Lower lobe of right lung (tissue), 2 donors: ENCODE results near the gene LEO1. TPM values are rescaled to one million over a fixed set of nuclear protein-coding genes. Genes with fewer than 3 reads are reported as not detected.
"Not testable (repeated sequence)": the region's sequence is repeated elsewhere in the genome, so short reads cannot be mapped to it uniquely, and the experiment has no call there.

ENCODE experiments used
- ATAC-seq, 2 donors: fragments of 200-7000 bp; cut with Tn5 transposase; one replicate each; pipeline ENCODE4 v1.9.1; 2020 to 2022; ENCODE audit warnings: mild to moderate bottlenecking in 2 of 2, moderate library complexity in 2 of 2
- DNase-seq: peaks from one replicate; pipeline ENCODE4 v3.0.0-alpha.2; 2020
- H3K27ac ChIP-seq: fragments of 200-600 bp; one replicate; pipeline ENCODE4 v1.8.0; 2022
- H3K27me3 ChIP-seq: fragments of 200-600 bp; one replicate; pipeline ENCODE4 v1.8.0; 2022; ENCODE audit warnings: low read depth
- H3K36me3 ChIP-seq: fragments of 200-600 bp; one replicate; pipeline ENCODE4 v1.8.0; 2022; ENCODE audit warnings: mild to moderate bottlenecking
- H3K4me1 ChIP-seq: fragments of 200-600 bp; one replicate; pipeline ENCODE4 v1.8.0; 2022
- H3K4me3 ChIP-seq: fragments of 200-600 bp; one replicate; pipeline ENCODE4 v1.8.0; 2022; ENCODE audit warnings: mild to moderate bottlenecking
- H3K9me3 ChIP-seq: fragments of 200-600 bp; one replicate; pipeline ENCODE4 v1.8.0; 2022
- intact Hi-C: fragments of 100-400 bp; cut with DNase I; formaldehyde crosslinking; loops from one replicate; pipeline ENCODE4 v1.11.0; 2022
- total RNA-seq: library from RNA; stranded (reverse); fragmentation: NEBNext Ultra II Directional; extraction: Animal tissue kit (Norgen Biotek cat#: 25700); gene quantifications from one replicate; pipeline ENCODE4 v1.2.1, GENCODE V29; 2021
- TF ChIP-seq, protein P1 (sequence below): fragments of 200-600 bp; IDR thresholded peaks from one replicate; pipeline ENCODE4 v1.8.0; 2022; ENCODE audit warnings: antibody characterized with exemption, mild to moderate bottlenecking
- donor health status: DM: no; HTN: yes; CAD: no; lungs with severe emphysema.

The LEO1 gene
- total RNA-seq, 1 donor from 2014 or later = 12.6 TPM

DNA sequence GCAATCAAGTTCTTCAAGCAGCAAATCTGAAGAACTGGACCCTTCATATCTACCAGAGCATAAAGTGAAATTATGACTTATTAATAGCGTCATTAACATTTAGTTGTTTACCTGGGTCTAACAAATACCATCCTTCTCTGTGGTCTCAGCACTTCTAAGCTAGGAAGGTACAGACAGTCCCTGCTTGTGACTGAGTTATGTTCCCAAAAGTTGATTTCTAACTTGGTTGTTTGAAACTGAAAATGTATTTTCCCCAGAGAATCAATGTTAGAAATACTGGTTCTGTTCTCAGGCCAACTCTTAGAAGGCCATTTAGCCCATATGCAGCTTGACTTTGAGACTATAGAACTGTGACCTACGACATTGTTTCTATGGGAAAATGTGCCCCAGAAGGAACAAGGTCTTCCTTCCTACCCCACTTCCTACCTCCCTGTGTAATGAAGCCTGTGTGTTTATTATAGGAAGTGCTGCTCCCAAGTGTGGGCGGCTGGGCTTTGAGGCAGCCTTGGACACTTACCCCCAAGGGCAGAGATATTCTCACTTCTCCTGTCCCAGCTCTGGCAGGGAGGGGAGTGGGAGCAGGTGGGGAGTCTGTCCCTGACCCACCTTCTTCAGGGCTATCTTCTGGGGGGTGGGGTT lies 35.2 kb upstream of the LEO1 start:
- Histone ChIP-seq H3K4me3 (no peak overlapping the region), H3K9me3 (no peaks in the 10 kb centered on the region), H3K27me3 (no peaks in the 10 kb centered on the region), H3K4me1 (peaks cover 39% of the 10 kb centered on the region), H3K36me3 (no peaks in the 10 kb centered on the region), H3K27ac (no peak overlapping the region)
- DNase-seq = peak; percentile 62
- TF ChIP-seq, protein P1, sequence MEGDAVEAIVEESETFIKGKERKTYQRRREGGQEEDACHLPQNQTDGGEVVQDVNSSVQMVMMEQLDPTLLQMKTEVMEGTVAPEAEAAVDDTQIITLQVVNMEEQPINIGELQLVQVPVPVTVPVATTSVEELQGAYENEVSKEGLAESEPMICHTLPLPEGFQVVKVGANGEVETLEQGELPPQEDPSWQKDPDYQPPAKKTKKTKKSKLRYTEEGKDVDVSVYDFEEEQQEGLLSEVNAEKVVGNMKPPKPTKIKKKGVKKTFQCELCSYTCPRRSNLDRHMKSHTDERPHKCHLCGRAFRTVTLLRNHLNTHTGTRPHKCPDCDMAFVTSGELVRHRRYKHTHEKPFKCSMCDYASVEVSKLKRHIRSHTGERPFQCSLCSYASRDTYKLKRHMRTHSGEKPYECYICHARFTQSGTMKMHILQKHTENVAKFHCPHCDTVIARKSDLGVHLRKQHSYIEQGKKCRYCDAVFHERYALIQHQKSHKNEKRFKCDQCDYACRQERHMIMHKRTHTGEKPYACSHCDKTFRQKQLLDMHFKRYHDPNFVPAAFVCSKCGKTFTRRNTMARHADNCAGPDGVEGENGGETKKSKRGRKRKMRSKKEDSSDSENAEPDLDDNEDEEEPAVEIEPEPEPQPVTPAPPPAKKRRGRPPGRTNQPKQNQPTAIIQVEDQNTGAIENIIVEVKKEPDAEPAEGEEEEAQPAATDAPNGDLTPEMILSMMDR = no peak
- intact Hi-C loops = no loop called here
- ATAC-seq = peak in 1 of 2 donors; percentile 56

DNA sequence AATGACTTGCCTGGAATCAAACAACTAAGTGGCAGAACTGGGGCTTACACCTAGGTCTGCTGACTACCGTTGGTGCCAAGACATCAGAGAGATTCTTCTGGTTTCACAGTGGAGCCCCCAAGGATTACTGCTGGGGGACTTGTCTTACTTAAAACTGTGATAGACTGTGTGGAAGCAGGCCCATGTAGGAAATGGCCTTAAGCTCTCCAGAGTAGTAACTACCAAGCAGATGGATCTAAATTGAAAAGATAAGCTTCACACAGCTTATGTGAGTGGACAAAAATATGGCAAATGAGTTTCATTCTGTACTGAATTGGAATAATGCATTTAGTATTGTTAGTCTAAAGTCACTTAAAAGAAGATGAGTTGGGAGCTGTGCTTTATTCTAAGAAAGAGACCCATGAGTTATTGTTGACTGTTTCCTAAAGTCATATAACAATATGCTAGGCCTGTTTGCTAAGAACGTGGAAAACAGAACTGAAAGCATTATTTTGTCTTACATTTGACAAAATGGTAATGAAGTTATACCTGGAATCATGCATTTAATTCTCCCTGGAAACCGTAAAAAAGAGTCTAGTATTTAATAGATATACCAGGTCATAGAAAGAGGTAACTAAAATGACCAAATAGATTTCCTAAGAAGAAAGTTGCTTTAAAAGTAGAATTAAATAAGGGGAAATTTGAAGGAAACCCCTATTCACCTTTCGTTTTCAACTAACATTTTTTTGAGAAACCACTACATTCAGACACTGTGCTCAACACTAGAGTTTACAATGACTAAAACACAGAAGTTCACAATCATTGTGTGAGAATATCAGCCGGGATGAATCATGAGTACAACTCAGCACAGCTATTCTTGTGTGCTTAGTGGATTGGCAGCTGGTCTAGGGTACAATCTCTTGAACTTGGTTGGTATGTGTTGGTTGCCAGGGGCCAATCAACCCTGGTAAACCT lies 34.4 kb upstream of the LEO1 start:
- Histone ChIP-seq H3K9me3 (no peaks in the 10 kb centered on the region), H3K27ac (no peak overlapping the region), H3K4me1 (peaks cover 31% of the 10 kb centered on the region), H3K4me3 (no peak overlapping the region), H3K36me3 (no peaks in the 10 kb centered on the region), H3K27me3 (no peaks in the 10 kb centered on the region)
- intact Hi-C loops = no loop called here
- TF ChIP-seq, protein P1 = no peak
- no peak for ATAC-seq
- no peak for DNase-seq

DNA sequence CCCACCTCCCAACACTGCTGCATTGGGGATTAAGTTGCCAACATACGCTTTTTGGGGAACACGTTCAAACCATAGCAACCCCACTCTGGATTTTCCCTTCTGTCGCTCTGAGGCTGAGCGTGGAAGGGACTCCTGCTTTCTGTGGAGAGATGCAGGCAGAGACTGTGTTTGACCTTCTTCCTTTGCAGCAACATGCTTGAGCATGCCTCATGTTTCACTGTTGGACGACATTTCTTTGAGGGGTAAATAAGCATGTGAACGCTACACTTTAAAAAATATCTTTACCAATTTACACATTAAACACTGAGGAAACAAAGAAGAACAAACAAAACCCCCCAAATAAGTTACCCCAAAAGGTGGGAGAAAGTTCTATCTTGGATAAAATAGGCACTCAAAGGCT lies 33.2 kb upstream of the LEO1 start:
- Histone ChIP-seq H3K27ac (no peak overlapping the region), H3K4me1 (peaks cover 31% of the 10 kb centered on the region), H3K4me3 (no peak overlapping the region), H3K9me3 (no peaks in the 10 kb centered on the region), H3K36me3 (no peaks in the 10 kb centered on the region), H3K27me3 (no peaks in the 10 kb centered on the region)
- DNase-seq (no peak), ATAC-seq (no peak)
- intact Hi-C loops = no loop called here
- TF ChIP-seq, protein P1 = no peak

DNA sequence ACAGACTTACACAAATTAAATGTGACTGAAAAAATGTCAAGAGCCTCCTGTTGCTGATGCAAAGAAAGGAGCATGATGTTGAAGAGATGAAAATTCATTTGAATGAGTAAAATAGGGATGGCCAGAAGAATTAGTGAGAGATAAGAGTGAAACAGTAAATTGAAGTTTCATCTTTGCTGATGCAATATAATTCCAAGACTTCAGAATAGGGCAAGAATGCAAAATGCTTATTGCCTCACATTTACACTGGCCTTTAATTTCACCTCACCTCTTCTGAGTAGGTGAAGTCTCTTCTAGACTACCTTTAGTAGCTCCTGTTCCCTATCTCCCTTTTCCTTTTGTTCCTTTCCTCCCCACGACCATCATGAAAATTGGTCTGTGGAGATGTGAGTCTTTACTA lies 32.1 kb upstream of the LEO1 start:
- TF ChIP-seq, protein P1 = no peak
- no peak overlapping the region for H3K27ac ChIP-seq
- no peaks in the 10 kb centered on the region for H3K27me3 ChIP-seq
- no peak overlapping the region for H3K4me3 ChIP-seq
- intact Hi-C loops = no loop called here
- H3K4me1 ChIP-seq = peaks cover 23% of the 10 kb centered on the region
- no peaks in the 10 kb centered on the region for H3K9me3 ChIP-seq
- no peak for ATAC-seq
- H3K36me3 ChIP-seq = no peaks in the 10 kb centered on the region
- DNase-seq = no peak

DNA sequence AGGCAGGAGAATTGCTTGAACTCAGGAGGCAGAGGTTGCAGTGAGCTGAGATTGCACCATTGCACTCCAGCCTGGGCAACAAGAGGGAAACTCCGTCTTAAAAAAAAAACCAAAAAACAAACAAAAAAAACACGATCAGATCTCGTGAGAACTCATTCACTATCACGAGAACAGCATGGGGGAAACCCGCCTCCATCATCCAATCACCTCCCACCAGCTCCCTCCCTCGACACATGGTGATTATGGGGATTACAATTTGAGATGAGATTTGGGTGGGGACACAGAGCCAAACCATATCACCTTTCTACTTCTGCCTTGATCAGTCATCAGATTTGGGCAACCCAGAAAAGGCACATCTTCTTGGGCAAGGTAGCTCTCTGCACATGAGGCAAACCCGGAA lies 31.5 kb upstream of the LEO1 start:
- ATAC-seq, H3K4me3 ChIP-seq, H3K36me3 ChIP-seq, H3K27me3 ChIP-seq, intact Hi-C loops, H3K27ac ChIP-seq, DNase-seq, H3K9me3 ChIP-seq: not testable (repeated sequence)
- H3K4me1 ChIP-seq = peaks cover 17% of the 10 kb centered on the region

DNA sequence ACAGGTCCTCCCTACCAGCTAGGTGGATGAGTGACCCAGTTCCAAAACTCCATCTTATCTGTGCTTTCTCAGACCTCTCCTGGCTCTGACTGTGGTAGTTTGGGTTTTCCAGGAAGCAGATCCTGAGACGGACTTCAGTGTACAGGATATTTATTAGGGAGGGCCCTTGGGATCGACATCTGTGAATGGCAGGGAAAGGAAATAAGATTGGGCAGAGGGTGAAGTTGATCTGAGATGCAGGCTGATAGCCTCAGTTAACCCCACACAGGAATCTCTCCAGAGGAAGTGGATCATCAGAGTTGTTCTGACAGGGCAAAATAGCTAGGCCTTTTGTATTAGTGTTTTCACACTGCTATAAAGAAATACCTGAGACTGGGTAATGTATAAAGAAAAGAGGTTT lies 30.8 kb upstream of the LEO1 start:
- ATAC-seq (no peak), DNase-seq (no peak)
- Histone ChIP-seq H3K27me3 (no peaks in the 10 kb centered on the region), H3K9me3 (no peaks in the 10 kb centered on the region), H3K4me3 (no peak overlapping the region), H3K4me1 (peaks cover 10% of the 10 kb centered on the region), H3K36me3 (no peaks in the 10 kb centered on the region), H3K27ac (no peak overlapping the region)
- TF ChIP-seq, protein P1 = no peak
- intact Hi-C loops = no loop called here
